GM18867 (cell line): ENCODE data around the gene CLEC14A.

ENCODE experiments used
- ATAC-seq: cut with Tn5 transposase; IDR thresholded peaks from one replicate; pipeline ENCODE4 v1.9.1; 2021; ENCODE audit warnings: mild to moderate bottlenecking, moderate library complexity; ENCODE audit not compliant: unreplicated experiment

CLEC14A gene

DNA sequence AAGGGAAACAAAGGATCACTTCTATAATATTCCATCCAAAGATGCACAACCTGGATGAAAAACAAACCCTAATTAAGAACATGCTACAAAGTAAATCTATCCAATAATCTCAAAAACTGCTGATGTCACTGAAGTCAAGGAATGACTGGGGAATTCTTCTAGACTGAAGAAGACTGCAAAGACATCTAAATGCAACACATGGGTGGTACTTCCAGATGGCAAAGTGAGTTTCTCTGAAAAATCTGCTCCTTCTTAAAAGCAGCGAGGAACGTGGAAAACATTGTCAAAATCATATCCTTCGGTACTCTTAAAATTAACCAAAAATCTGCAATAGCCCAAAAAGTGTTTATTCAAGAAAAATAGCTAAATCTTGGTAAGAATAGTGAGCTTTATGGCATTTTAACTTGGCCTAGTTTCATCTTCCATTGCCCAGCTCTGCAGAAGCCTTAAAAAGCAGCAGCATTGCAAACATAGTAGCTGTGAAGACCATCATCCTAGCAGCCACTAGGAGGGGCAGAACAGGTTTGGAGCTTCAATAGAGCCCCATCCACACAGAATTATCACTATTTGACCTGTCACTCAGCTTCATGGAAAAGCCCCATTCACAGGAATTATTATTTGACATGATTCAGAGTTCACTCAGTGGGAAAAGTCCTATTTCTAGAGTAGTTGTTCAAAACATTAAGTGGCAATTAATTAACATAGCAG, 7.4 kb downstream of the CLEC14A start:
- no peak for ATAC-seq

DNA sequence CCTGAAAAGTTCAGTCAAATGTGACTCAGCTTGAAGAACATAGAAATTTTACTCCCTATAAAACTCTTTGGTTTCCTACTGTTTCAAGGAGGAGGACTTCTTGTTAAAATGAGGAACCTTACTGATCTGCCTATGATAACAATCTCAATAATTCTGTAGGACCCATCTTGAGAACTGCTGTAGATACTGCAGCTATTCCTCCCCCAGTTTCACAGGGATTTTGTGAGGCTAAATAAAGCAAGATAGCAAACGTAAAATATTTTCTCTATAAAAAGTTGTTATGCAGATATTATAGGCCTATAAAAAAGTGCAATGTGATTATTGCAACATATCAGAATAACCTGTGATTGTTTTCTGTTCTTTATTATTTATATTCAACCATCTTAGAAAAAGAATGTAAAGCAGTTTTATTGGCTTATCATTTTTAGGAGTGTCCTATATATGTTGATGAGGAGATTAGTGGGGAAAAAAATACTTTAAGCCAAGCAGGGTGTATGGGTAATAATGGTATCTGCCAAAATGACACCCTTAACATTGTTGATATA, 12.1 kb downstream of the CLEC14A start:
- no peak for ATAC-seq

DNA sequence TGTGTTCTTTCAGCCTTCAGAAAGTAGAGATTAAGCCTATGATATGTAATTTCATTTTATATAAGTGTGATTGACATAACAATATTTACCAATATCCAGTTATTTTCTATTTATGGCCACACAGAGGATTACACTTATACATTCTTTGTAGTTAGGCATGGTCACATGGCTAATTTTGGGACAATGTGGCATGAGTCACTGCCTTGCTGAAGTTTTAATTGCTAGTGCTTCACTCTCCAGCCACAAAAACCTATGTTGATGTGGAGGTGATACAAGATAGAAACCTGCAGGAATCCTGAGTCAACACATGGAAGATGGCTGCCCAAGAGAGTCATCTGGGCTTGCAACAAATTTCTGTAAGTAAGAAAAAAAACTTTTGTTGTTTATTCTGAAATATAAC, 17.0 kb downstream of the CLEC14A start:
- no peak for ATAC-seq

DNA sequence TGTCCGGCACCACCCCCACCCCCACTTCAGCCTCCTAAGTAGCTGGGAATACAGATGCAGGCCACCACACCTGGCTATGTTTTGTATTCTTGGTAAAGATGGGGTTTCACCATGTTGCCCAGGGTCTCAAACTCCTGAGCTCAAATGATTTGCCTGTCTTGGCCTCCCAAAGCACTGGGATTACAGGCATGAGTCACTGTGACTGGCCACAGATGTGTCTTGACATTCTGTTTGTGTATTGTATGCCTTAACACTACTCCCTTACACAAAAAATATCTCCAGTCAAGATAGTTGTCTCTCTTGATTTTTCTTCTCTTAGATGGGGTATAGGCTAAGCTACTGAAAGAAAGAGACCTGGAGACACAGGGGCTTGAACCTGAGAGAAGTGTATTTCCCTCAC, 17.6 kb downstream of the CLEC14A start:
- no peak for ATAC-seq

DNA sequence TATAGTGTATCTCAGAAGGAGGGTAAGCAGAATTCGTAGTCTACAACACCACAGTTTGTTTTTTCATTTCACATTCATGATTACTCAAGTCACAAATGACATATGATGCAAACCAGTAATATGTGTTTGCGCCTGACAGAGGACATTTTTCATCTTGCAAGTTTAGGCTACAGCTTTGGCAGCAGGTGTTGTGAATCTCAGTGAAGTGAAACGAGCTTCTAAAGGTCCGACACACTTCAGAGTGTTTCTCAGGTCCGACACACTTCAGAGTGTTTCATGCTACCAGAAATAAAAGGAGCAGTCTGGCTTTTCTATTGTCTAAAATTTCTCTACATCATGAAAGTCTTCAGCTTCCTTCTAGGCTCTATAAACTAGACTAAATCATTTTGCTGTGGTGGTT, 22.7 kb downstream of the CLEC14A start:
- peak; percentile 50 for ATAC-seq

DNA sequence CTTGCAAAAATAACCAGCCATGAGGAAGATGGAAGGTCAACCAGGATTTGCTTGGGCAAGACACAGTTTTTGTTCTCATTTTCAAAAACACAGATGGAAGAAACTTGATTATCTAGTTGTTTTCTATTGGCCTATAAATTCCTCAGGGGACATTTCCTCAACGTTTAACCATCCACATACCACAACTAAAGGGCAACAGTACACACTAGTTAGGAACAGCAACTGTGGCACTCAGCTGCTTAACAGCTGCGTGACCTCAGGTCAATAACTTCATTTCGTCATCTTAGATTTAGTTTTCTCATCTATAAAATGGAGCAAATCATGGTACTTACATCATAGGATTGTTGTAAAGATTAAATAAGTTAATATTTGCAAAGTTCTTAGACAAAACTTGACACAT, 29.5 kb downstream of the CLEC14A start:
- ATAC-seq = no peak

DNA sequence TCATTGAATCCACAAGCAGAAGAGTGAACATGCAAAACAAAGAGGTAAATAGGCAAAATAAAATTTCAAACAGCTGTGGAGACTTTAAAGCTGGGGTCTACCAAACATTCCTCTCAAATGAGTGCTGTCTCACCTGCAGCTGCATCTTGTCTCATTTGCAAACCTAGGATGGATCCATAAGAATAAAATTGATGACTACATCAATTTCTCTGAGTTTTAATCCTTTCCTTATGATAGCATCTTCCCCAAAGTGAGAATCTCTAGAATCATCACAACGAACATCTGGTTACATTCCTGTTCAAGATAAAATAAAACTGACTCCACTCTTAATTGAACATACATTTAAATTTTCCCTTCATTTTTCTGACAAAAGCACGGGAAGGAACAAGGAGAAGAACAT, 29.9 kb downstream of the CLEC14A start:
- no peak for ATAC-seq

DNA sequence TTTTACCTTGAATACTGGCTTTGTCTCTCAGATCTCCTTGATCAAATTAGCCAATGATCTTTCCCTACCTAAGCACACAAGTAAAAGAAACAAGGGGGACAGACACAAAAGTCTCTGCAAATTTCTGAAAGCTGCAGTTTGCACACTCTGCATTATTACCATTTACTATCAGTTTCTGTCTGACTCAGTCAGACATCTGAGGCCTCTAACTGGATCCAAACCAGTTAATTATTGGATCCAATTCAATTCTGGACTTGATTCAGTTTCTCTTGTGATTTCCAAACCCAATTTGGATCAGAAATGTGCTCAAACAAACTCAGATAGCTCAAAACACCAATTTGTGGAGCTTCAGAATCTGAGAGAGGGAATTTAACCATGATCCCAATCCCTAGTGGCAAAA, 31.6 kb downstream of the CLEC14A start:
- no peak for ATAC-seq

DNA sequence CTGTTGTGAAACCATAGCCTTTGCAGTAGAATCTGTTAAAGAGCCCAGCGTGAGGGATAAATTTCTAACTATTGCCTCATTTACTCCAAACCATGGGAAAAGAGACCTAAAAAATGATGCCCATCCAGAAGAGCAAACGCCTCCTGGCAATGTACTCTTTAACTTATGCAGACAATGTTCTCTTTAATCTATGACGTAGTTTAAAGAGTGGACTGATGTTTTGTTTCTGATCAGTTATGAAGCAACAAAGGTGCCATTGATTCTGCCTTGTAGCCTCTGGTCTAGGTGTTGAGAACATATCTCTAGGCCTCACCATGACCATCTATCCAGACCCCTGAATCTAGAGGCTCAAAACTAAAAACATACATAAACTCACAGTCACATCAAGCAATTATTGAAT, 34.8 kb downstream of the CLEC14A start:
- ATAC-seq = no peak

DNA sequence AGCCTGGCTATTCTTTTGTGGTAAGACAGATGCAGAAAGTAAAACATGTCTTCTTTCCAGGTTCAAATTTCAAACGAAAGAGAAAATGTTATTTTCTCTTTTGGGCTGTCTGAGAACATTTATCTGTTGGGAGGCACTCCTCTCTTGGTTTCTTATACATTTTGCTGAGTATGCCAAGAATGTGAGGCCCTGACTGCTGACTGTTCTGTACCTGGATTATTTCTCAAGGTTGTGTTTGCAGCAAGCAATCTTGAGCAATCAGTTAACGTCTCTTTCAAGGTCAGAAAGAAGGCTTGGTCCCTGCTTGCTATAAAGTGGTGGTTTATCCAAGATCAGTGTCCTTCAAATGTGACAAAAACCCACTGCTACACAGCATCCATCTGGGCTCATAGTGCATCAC, 38.3 kb downstream of the CLEC14A start:
- no peak for ATAC-seq

DNA sequence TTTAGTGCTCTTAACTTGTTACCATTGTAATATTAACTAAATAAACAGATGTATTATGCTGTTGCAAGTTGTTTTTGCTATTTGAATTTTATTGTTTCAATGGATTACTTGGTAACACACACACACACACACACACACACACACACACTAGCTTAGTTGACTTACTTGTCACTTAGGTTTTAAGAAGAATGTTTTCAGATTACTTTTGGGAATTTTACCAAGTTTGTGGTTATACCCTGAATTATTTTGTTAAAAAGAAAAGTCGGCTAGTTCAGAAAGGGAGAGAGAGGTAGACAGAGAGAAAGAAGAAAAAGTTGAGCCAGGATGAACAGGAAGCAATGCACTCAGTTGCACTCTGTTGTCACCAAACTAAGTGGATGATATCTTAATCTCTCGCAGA, 42.9 kb downstream of the CLEC14A start:
- no peak for ATAC-seq

DNA sequence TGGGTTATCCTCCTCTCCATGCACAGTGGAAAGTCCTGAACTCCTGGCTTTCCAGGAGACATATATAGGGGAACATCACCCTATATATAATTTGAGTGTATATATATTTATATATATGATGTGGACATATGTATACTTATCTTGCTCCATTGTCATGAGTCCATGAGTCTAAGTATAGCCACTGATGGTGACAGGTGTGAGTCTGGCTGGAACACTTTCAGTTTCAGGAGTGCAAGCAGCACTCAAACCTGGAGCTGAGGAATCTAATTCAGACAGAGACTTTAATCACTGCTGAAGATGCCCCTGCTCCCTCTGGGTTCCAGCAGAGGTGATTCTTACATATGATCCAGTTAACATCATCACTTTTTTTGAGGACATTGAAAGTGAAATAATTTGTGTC, 43.8 kb downstream of the CLEC14A start:
- ATAC-seq = no peak

DNA sequence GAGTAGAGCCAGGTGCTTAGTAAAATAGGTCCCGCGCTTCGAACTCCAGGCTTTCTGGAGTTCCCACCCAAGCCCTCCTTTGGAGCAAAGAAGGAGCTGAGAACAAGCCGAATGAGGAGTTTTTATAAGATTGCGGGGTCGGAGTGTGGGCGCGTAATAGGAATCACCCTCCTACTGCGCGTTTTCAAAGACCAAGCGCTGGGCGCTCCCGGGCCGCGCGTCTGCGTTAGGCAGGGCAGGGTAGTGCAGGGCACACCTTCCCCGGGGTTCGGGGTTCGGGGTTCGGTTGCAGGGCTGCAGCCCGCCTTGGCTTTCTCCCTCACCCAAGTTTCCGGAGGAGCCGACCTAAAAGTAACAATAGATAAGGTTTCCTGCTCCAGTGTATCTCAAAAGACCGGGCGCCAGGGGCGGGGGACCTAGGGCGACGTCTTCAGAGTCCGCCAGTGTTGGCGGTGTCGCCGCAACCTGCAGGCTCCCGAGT, 44.6 kb downstream of the CLEC14A start:
- no peak for ATAC-seq

DNA sequence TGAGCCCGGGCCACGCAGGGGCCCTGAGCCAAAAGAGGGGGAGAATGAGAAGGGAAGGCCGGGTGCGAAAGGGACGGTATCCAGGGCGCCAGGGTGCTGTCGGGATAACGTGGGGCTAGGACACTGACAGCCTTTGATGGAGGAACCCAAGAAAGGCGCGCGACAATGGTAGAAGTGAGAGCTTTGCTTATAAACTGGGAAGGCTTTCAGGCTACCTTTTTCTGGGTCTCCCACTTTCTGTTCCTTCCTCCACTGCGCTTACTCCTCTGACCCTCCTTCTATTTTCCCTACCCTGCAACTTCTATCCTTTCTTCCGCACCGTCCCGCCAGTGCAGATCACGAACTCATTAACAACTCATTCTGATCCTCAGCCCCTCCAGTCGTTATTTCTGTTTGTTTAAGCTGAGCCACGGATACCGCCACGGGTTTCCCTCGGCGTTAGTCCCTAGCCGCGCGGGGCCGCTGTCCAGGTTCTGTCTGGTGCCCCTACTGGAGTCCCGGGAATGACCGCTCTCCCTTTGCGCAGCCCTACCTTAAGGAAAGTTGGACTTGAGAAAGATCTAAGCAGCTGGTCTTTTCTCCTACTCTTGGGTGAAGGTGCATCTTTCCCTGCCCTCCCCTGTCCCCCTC, 45.2 kb downstream of the CLEC14A start:
- ATAC-seq = no peak

DNA sequence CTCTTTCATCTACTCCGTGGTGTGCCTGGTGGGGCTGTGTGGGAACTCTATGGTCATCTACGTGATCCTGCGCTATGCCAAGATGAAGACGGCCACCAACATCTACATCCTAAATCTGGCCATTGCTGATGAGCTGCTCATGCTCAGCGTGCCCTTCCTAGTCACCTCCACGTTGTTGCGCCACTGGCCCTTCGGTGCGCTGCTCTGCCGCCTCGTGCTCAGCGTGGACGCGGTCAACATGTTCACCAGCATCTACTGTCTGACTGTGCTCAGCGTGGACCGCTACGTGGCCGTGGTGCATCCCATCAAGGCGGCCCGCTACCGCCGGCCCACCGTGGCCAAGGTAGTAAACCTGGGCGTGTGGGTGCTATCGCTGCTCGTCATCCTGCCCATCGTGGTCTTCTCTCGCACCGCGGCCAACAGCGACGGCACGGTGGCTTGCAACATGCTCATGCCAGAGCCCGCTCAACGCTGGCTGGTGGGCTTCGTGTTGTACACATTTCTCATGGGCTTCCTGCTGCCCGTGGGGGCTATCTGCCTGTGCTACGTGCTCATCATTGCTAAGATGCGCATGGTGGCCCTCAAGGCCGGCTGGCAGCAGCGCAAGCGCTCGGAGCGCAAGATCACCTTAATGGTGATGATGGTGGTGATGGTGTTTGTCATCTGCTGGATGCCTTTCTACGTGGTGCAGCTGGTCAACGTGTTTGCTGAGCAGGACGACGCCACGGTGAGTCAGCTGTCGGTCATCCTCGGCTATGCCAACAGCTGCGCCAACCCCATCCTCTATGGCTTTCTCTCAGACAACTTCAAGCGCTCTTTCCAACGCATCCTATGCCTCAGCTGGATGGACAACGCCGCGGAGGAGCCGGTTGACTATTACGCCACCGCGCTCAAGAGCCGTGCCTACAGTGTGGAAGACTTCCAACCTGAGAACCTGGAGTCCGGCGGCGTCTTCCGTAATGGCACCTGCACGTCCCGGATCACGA, 46.0 kb downstream of the CLEC14A start:
- ATAC-seq = no peak

DNA sequence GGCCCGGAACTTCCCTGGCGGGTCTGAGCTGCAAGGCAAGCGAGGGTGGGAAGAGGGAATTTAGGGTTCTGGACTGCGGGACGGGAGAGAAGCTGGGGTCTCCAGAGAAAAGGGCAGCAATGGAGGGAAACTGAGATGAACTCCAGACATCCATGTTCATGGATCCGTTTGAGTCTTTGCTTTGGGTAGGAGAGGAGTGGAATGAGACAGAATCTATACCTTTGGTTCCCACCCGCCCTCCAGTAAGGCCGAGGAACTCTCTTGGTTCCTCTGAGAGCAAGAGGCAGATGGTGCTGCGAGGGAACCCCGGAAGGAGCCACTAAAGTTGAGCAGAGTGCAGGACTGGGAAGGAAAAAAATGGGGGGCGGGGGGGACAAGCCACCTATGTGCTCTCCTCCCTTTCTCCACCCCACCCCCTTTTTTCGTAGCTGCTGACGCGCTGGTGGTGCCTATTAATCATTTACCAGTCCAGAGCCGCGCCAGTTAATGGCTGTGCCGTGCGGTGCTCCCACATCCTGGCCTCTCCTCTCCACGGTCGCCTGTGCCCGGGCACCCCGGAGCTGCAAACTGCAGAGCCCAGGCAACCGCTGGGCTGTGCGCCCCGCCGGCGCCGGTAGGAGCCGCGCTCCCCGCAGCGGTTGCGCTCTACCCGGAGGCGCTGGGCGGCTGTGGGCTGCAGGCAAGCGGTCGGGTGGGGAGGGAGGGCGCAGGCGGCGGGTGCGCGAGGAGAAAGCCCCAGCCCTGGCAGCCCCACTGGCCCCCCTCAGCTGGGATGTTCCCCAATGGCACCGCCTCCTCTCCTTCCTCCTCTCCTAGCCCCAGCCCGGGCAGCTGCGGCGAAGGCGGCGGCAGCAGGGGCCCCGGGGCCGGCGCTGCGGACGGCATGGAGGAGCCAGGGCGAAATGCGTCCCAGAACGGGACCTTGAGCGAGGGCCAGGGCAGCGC, 47.0 kb downstream of the CLEC14A start:
- ATAC-seq = no peak

DNA sequence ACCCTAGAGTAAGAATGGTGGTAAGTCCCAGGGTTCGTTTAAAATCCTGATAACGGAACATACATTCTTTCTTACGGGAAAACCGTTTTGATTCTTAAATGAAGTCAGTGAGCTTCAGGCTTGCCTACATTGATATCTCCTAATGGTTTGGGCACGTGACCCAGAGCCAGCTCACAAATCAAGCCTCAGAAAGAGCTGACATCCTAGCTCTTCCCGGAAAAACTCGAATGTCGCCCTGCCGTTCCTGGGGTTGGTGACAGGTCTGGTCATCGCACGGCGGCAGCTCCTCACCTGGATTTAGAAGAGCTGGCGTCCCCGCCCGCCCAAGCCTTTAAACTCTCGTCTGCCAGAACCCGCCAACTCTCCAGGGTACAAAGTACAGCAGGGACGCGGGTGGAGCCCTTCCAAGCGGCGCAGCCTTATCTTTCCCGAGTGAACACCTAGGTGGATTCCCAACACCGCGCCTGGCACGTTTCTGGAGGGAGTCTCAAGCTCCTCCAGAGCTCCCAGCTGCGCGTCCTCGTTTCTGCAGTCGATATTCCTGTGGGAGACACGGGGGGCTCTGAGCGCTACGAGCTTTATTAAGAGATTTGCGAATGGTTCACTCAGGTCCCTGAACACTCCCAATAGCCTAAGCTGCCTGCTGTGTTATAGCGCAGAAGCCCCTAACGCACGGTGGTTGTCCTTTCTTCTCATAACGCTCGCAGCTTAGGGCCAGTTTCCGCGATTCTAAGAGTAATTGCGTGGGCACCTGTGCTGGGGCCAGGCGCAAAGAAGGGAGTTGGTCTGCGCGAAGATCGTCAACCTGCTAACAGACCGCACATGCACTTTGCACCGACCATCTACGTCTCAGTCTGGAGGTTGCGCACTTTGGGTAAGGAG, 47.9 kb downstream of the CLEC14A start, which contains the start of gene SSTR1:
Gene SSTR1, plus strand, starts transcription at position 169 of the 882 bp plus-strand sequence. CDS start 1,486 bp downstream, outside the sequence.
- ATAC-seq = no peak

DNA sequence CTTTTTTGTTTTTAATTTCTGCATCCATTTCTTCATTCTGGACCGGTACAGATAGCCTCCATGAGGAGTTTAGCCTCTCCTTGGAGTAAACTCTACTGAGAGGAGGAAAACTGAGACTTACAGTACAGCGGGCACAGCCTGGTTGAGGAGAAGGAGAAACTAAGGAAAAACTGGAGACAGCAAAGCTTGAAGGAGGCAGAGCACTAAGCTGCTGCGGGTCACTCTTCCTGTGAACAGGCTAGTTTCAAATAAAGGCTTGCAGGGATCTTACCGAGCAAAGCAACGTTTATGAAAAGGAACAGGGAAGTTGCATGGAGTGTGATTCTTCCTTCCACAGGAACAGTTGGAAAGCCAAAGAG, 48.5 kb downstream of the CLEC14A start:
- ATAC-seq = no peak
